Measurements from ENCODE around the gene UBE2I.

- no peak for TF ChIP-seq CTCF (IDR thresholded peaks at IDR 0.05)
- TF ChIP-seq POLR2A (IDR thresholded peaks at IDR 0.05), result no peak
These were observed 39.0 kb downstream of the UBE2I start for GRCh38 chr16:1348441-1348840.
